Measurements from ENCODE around the gene RNF181. TPM values are rescaled to one million over a fixed set of nuclear protein-coding genes. Genes with fewer than 3 reads are reported as not detected.
"Not testable (repeated sequence)": the region's sequence is repeated elsewhere in the genome, so short reads cannot be mapped to it uniquely, and the experiment has no call there.

RNF181 gene
- total and polyA plus RNA-seq, 4 donors: 90.2 to 296 (median 185) TPM

DNA sequence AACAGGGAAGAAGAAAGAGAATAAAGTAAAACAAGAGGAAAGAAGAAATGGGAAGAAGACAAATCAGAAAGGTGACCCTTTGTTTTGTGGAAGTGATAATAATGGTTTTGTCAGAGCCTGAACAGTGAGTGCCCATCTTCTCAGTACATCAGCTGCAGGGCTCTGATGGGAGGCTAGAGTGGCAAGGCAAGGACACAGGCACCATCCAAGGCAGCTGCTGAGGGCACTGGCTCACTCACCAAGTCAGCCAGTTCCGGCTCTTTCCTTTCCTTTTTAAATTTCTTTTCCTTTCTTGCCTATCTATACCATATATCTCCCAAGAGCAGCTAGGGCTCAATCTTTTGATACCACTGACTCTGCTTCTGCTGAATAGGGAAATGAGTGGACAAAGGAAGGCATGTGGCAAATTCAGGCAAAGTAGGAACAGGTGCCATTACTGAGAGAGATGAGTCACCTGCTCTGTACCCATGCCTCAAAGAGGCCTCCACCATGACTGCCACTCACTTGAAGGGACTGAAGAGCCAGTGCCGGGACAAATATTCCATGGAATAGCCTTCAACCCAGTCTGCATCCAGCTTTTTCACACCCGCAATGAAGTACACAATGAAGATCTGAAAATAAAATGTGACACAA, 40.4 kb upstream of the RNF181 start:
- H3K27ac ChIP-seq (ENCODE audit: low read depth in 1 of 2, low read length in 1 of 2): no peak overlapping the region
- TF ChIP-seq, protein P1, sequence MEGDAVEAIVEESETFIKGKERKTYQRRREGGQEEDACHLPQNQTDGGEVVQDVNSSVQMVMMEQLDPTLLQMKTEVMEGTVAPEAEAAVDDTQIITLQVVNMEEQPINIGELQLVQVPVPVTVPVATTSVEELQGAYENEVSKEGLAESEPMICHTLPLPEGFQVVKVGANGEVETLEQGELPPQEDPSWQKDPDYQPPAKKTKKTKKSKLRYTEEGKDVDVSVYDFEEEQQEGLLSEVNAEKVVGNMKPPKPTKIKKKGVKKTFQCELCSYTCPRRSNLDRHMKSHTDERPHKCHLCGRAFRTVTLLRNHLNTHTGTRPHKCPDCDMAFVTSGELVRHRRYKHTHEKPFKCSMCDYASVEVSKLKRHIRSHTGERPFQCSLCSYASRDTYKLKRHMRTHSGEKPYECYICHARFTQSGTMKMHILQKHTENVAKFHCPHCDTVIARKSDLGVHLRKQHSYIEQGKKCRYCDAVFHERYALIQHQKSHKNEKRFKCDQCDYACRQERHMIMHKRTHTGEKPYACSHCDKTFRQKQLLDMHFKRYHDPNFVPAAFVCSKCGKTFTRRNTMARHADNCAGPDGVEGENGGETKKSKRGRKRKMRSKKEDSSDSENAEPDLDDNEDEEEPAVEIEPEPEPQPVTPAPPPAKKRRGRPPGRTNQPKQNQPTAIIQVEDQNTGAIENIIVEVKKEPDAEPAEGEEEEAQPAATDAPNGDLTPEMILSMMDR (IDR thresholded peaks at IDR 0.05; ENCODE audit: control extremely low read depth, extremely low read depth): no peak
- ATAC-seq (ENCODE audit: insufficient read depth, low FRiP score) (no peak), DNase-seq (no peak)
- H3K27me3 ChIP-seq (ENCODE audit: control insufficient read depth in 3 of 3, insufficient read depth in 3 of 3, low read length in 2 of 3): no peaks in the 10 kb centered on the region
- no peaks in the 10 kb centered on the region for H3K9me3 ChIP-seq (ENCODE audit: control insufficient read depth in 4 of 4, insufficient read depth in 3 of 4, low read length in 3 of 4)
- H3K4me3 ChIP-seq: no peak overlapping the region
- peaks cover 0 to 6% (median 0%) of the 10 kb centered on the region in 5 donors for H3K4me1 ChIP-seq (ENCODE audit: control insufficient read depth in 5 of 5, insufficient read depth in 5 of 5, low read length in 5 of 5)
- peaks cover 8 to 65% (median 35%) of the 10 kb centered on the region in 4 donors for H3K36me3 ChIP-seq (ENCODE audit: control insufficient read depth in 4 of 4, insufficient read depth in 4 of 4, low read length in 4 of 4)
- no peak overlapping the region for H3K9ac ChIP-seq (ENCODE audit: insufficient read depth in 1 of 2, low read length in 2 of 2)
- WGBS, 2 donors: 93 to 96% methylated on average over 3 of the region's 3 CpGs

DNA sequence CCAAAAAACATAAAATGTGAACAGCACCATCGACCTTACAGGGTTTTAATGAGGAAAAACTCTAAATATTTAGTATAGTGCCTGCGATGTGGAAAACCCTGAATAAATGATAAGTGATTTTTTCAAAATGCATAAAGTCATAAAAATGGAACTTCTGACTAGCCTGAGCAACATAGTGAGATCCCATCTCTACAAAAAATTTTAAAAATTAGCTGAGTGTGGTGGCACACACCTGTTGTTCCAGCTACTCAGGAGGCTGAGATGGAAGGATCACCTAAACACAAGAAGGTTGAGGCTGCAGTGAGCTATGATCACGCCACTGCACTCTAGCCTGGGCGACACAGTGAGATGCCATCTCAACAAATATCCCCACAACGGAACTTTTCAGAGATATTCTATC, 38.4 kb upstream of the RNF181 start:
- H3K36me3 ChIP-seq (ENCODE audit: control insufficient read depth in 4 of 4, insufficient read depth in 4 of 4, low read length in 4 of 4): peaks cover 2 to 45% (median 24%) of the 10 kb centered on the region in 4 donors
- peaks cover 0 to 18% (median 6%) of the 10 kb centered on the region in 5 donors for H3K4me1 ChIP-seq (ENCODE audit: control insufficient read depth in 5 of 5, insufficient read depth in 5 of 5, low read length in 5 of 5)
- no peak for ATAC-seq (ENCODE audit: insufficient read depth, low FRiP score)
- H3K27me3 ChIP-seq (ENCODE audit: control insufficient read depth in 3 of 3, insufficient read depth in 3 of 3, low read length in 2 of 3): no peaks in the 10 kb centered on the region
- no peak overlapping the region for H3K27ac ChIP-seq (ENCODE audit: low read depth in 1 of 2, low read length in 1 of 2)
- WGBS, 2 donors: 95 to 98% methylated on average over 5 of the region's 5 CpGs
- TF ChIP-seq, protein P1 (IDR thresholded peaks at IDR 0.05; ENCODE audit: control extremely low read depth, extremely low read depth): no peak
- no peak overlapping the region for H3K4me3 ChIP-seq
- no peak for DNase-seq
- no peaks in the 10 kb centered on the region for H3K9me3 ChIP-seq (ENCODE audit: control insufficient read depth in 4 of 4, insufficient read depth in 3 of 4, low read length in 3 of 4)
- H3K9ac ChIP-seq (ENCODE audit: insufficient read depth in 1 of 2, low read length in 2 of 2): no peak overlapping the region

DNA sequence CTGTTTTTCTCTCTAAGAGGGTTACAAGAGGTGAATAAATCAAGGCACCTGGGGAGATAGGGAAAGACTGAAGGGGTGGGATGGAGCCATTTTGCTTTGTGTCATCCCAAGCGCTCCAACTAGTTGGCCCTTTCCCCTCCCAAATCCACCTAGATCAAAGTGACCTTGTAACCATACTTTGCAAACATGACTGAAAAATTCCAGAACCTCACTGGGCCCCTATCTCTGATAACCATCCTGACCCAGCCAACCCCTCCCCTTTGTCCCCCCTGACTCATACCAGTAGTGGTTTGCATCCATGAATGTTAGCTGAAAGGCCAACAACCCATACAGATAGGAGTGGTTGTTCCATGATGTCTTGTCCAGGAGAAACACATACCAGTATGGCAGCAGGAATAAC, 37.4 kb upstream of the RNF181 start:
- Histone ChIP-seq H3K27ac (ENCODE audit: low read depth in 1 of 2, low read length in 1 of 2) (peak overlapping the region in 1 of 2 donors; percentile 45), H3K4me3 (no peak overlapping the region), H3K36me3 (ENCODE audit: control insufficient read depth in 4 of 4, insufficient read depth in 4 of 4, low read length in 4 of 4) (peaks cover 0 to 37% (median 17%) of the 10 kb centered on the region in 4 donors), H3K9ac (ENCODE audit: insufficient read depth in 1 of 2, low read length in 2 of 2) (no peak overlapping the region), H3K4me1 (ENCODE audit: control insufficient read depth in 5 of 5, insufficient read depth in 5 of 5, low read length in 5 of 5) (peaks cover 0 to 18% (median 6%) of the 10 kb centered on the region in 5 donors), H3K9me3 (ENCODE audit: control insufficient read depth in 4 of 4, insufficient read depth in 3 of 4, low read length in 3 of 4) (no peaks in the 10 kb centered on the region), H3K27me3 (ENCODE audit: control insufficient read depth in 3 of 3, insufficient read depth in 3 of 3, low read length in 2 of 3) (no peaks in the 10 kb centered on the region)
- DNase-seq: no peak
- 96 to 100% methylated on average over 1 of the region's 1 CpG for WGBS, 2 donors
- ATAC-seq (ENCODE audit: insufficient read depth, low FRiP score): no peak
- TF ChIP-seq, protein P1 (IDR thresholded peaks at IDR 0.05; ENCODE audit: control extremely low read depth, extremely low read depth): no peak

DNA sequence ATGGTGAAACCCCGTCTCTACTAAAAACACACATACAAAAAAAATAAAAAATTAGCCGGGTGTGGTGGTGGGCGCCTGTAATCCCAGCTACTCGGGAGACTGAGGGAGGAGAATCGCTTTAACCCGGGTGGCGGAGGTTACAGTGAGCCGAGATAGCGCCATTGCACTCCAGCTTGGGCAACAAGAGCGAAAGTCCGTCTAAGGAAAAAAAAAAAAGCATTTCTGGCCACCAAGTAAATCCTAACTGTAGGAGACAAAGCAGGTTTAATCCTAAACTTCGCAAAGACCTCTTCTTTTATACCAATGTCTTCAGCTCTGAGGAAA, 35.2 kb upstream of the RNF181 start:
- H3K4me1 ChIP-seq (ENCODE audit: control insufficient read depth in 5 of 5, insufficient read depth in 5 of 5, low read length in 5 of 5): peaks cover 0 to 18% (median 6%) of the 10 kb centered on the region in 5 donors
- H3K4me3 ChIP-seq; DNase-seq; ATAC-seq (ENCODE audit: insufficient read depth, low FRiP score); H3K27ac ChIP-seq (ENCODE audit: low read depth in 1 of 2, low read length in 1 of 2); H3K9me3 ChIP-seq (ENCODE audit: control insufficient read depth in 4 of 4, insufficient read depth in 3 of 4, low read length in 3 of 4); H3K27me3 ChIP-seq (ENCODE audit: control insufficient read depth in 3 of 3, insufficient read depth in 3 of 3, low read length in 2 of 3): not testable (repeated sequence)
- H3K9ac ChIP-seq (ENCODE audit: insufficient read depth in 1 of 2, low read length in 2 of 2): peak overlapping the region; percentile 73 to 85
- peaks cover 0 to 20% (median 10%) of the 10 kb centered on the region in 4 donors for H3K36me3 ChIP-seq (ENCODE audit: control insufficient read depth in 4 of 4, insufficient read depth in 4 of 4, low read length in 4 of 4)
- 83 to 84% methylated on average over 12 of the region's 12 CpGs for WGBS, 2 donors
